Left renal cortex interstitium (tissue), 4 donors: ENCODE results near the gene CMIP. TPM values are rescaled to one million over a fixed set of nuclear protein-coding genes. Genes with fewer than 3 reads are reported as not detected.
"Not testable (repeated sequence)": the region's sequence is repeated elsewhere in the genome, so short reads cannot be mapped to it uniquely, and the experiment has no call there.

ENCODE experiments used
- DNase-seq, 4 donors: peaks; one replicate each; pipeline ENCODE4 v3.0.0-alpha.2; 2013; ENCODE audit warnings: low read depth in 4 of 4, low spot score in 2 of 4, missing footprints in 1 of 4
- polyA plus RNA-seq, 4 donors: library from polyadenylated mRNA; unstranded; fragments of 120-200 nt; gene quantifications; one replicate each; pipeline ENCODE4 v1.2.1, GENCODE V29; 2013; ENCODE audit not compliant: insufficient read length in 4 of 4

CMIP gene
- polyA plus RNA-seq, 4 donors, result 39.5 to 53.2 (median 42.3) TPM

GRCh38 chr16:81513204-81514040 is 68.8 kb downstream of the CMIP start:
- DNase-seq, result no peak

GRCh38 chr16:81514041-81514559 is 69.5 kb downstream of the CMIP start:
- no peak for DNase-seq

GRCh38 chr16:81514568-81515258 is 70.1 kb downstream of the CMIP start:
- DNase-seq, result no peak

GRCh38 chr16:81515281-81515680 is 70.7 kb downstream of the CMIP start:
- DNase-seq, result no peak

GRCh38 chr16:81515721-81516120 is 71.1 kb downstream of the CMIP start:
- no peak for DNase-seq

GRCh38 chr16:81516478-81517149 is 72.0 kb downstream of the CMIP start:
- no peak for DNase-seq

GRCh38 chr16:81517150-81517499 is 72.5 kb downstream of the CMIP start:
- no peak for DNase-seq

GRCh38 chr16:81517629-81518438 is 73.2 kb downstream of the CMIP start:
- no peak for DNase-seq

- DNase-seq, result no peak
Measured at GRCh38 chr16:81518439-81518757, 73.8 kb downstream of the CMIP start.

- DNase-seq, result no peak
Measured at GRCh38 chr16:81519301-81520150, 74.9 kb downstream of the CMIP start.

- no peak for DNase-seq
Measured at GRCh38 chr16:81520151-81520470, 75.5 kb downstream of the CMIP start.

GRCh38 chr16:81520560-81521135 is 76.0 kb downstream of the CMIP start:
- no peak for DNase-seq

- peak in 2 of 4 donors; percentile 36 to 46 for DNase-seq
Measured at GRCh38 chr16:81521141-81521626, 76.6 kb downstream of the CMIP start.

GRCh38 chr16:81522108-81522701 is 77.6 kb downstream of the CMIP start:
- no peak for DNase-seq

GRCh38 chr16:81522851-81523250 is 78.2 kb downstream of the CMIP start:
- not testable (repeated sequence) for DNase-seq

GRCh38 chr16:81523387-81524115 is 78.9 kb downstream of the CMIP start:
- no peak for DNase-seq

- no peak for DNase-seq
Measured at GRCh38 chr16:81524382-81524781, 79.8 kb downstream of the CMIP start.

GRCh38 chr16:81524885-81525284 is 80.3 kb downstream of the CMIP start:
- DNase-seq, result not testable (repeated sequence)
